HG03095 (cell line): ENCODE data around the gene AGPAT2.

ENCODE experiments used
- ATAC-seq: cut with Tn5 transposase; IDR thresholded peaks from one replicate; pipeline ENCODE4 v1.9.1; 2021; ENCODE audit warnings: moderate library complexity; ENCODE audit not compliant: unreplicated experiment

AGPAT2 gene

DNA sequence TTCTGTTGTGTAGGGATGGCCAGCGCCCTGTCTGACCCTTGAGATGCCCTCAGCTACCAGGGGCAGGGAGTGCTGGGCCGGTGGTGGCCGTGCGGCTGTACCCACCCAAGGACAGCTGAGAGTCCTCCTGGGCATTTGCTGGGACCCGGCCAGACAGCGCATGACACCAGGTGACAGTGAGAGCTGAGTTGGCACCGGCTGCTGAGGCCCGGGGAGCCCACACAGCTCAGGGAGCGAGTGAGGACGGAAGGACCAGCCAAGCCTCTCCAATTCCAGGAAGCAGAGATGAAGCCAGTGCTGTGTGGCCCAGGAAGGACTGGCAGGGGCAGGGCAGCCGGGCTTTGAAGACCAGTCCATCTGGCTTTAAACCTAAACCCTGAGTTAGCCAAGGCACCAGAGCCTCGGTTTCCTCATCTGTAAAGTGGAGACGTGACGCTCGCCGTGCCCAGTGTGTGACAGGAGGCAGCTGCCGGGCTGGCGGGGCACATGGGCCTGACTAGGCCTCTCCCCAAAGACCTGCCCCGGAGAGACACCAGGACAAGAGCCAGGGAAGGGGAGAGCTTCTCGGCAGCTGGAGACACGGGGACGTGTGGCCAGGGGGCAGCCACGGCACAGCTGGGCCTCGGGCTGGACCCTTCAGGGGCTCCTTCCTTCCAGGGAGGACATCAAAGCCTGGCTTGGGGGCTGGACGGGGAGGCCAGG lies 3.0 kb upstream of the AGPAT2 start:
- no peak for ATAC-seq

DNA sequence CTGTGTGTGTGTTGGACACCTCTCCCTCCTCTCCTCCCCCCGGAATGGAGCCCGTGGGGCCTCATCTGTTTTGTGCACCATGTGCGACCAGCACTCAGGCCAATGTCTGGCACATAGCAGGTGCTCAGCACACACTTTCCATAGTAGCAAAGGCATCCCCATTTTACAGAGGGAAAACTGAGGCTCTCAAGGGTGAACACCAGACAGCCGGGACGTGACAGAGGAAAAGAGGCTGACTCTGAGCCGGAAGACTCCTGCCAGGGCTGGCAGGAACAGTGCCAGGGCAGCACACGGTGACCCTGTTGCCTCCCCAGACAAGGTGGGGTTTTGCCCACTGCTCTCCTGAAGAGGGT lies 1.8 kb upstream of the AGPAT2 start:
- no peak for ATAC-seq

DNA sequence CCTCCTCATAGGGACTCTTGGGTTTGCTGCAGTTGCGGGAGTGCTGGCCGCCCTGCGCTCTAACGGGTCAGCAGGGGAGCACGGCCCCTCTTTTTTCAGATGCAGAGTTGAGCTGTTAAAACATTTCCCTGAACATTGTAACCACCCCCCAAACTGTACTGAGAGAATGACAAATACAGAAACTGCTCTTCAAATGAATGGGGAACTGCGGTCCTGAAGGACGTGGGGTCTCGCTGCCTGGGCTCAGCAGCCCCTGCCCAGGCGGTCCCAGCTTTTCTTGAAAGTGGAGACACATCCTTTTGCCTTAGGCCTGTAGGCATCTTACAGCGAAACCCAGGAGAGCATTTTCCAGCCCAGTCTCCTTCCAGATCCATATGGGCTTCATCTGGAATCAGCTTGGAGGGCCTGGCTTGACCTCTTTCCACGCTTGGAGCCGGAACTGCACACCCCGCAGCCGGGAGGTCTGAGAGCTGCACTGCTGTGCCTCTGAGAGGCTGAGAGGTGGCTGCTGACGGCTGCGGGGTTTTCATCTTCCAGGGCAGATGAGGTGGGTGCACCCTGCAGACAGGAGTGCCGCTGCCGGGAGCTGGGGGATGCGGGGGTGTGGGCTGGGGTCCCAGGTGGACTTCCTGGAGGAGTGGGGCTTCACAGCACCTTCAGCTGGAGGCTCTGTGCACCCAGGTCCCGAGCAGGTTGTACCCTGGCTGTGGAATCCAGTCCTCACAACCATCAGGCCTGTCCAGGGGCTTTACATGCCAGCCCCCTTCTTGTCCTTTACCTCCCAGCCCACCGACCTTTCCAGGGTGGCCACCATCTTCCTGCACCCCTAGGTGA lies 1.2 kb upstream of the AGPAT2 start:
- ATAC-seq, result no peak

DNA sequence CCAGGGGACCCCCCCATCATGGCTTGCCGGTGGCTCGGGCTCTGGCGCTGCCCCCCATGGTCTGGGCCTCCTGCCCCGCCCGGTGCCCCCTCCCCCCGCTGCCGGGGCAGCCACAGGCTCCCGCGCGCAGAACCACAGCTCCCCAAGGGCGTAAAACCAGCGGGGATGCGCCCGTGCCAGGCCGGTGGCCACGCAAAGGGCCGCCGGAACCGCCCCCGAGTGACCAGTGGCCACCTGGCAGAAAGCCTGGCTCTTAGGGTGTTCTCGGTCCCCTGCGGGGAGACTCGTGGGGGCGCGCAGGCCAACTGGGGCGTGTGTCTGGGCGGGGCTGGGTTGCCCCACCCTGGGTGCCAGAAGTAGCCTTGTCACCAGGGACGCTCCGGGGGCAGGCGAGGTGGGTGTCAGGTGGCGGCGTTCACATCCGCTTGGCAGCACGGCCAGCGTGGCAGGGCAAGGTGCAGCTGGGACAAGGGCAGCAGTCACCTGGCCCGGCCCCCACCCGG lies 515 bp upstream of the AGPAT2 start:
- no peak for ATAC-seq

GRCh38 chr9:136686534-136686793 lies 793 bp downstream of the AGPAT2 start:
- ATAC-seq, result no peak

DNA sequence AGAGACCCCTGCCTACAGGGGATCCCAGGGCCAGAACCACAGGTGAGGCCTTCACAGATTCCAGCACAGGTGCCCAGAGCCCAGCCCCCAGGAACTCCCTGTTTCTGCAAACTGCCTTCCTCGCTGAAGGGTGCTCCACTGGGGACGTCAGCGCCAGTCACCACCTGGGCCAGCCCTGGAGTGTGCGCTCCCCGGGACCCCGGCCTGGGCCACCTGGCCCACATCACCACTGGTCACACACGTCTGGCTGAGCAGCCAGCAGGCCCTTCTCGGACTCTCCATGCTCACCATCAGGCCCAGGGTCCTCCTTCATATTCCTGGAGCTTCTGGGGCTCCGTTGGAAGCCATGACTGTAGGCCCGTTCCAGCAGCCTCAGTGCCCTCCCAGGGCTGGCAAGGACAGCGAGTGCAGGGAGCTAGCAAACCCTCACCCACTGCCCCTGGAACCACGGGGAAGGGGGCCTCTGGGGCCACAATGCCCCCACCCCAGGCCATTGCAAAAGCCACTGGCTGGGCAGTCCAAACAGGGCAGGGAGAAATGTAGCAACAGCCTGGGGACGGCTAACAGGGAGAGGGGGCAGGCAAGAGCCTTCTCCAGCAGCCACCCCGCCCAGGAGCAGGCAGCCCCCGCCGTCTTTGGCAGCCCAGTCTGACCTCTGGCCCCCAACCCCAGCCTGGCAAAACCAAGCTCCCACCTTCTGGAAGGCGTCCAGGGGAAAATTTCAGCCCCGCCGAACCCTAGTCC lies 1.3 kb downstream of the AGPAT2 start:
- no peak for ATAC-seq

DNA sequence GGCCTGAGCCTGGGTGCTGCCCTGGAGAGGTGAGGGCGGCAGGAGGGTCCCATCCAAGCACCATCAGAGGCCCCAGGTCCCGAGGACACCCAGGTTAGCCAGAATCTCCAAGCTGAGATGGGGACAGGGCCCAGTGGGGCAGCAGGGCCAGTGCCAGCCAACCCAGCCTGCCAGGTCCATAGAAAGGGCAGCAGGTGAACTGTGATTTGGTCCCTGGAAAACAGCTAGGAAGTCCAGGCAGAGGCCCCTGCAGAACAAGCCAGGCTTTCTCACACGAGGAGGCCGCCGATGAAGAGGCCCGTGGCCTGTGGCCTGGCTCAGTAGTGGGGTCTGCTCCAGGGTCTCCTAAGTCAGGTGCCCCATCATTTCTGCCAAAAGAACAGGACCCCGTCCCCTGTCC lies 2.0 kb downstream of the AGPAT2 start:
- no peak for ATAC-seq

DNA sequence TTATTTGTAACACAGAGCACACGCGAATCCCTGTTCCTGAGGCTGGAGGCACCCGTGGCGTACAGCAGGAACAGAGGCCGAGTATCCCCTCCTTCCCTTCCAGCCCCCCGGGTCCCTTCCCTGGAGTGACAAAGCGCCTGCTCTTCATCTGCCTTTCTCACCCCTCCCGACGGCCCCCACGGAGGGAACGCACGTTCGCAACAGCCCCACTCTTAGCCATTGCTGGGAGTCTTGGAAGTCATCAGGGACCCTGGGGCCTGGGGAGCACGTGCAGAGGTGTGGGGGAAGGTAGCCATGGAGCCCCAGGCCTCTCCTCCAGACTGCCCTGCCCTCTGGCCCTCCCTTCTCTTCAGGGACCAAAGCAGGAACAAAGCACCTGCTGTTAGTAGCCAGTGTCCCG lies 2.5 kb downstream of the AGPAT2 start:
- no peak for ATAC-seq

DNA sequence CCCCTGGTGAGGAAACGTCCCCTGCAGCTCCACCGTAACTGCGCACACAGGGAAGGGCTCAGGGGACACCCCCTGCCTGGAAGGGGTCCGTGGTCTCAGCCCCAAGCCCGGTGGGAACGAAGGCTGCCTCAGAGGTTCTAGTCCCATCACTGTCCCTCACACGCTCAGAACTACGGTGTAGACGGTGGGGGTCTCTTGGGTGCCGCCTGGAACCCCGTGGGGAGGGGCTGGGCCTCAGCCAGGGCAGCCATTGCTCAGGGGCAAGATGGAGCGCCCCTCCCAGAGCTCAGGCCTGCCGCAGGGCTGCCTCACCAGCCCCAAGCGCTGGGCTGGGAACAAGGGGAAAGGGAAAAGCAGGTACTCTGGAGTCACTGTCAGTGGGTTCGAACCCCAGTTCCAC lies 2.9 kb downstream of the AGPAT2 start:
- no peak for ATAC-seq

DNA sequence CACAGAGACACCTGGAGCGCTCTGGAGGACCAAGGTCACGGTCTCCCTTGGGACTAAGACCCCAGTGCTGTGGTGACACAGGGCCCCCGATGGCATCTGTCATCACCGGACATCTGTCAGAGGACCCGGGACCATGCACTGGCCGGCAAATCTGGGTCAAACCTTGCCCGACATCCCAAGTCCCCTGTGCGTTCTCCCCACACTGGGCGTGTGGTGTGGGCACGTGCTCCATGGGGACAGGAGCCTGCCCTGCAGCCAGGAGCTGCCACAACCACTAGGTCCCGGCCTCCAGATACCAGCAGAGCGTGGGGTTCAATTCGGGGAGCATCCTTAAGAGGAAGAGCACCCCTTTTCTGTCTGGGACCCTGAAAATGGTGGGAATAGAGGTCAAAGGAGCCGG lies 3.5 kb downstream of the AGPAT2 start:
- no peak for ATAC-seq

- ATAC-seq, result no peak
Measured at GRCh38 chr9:136683173-136683745, 4.0 kb downstream of the AGPAT2 start.

DNA sequence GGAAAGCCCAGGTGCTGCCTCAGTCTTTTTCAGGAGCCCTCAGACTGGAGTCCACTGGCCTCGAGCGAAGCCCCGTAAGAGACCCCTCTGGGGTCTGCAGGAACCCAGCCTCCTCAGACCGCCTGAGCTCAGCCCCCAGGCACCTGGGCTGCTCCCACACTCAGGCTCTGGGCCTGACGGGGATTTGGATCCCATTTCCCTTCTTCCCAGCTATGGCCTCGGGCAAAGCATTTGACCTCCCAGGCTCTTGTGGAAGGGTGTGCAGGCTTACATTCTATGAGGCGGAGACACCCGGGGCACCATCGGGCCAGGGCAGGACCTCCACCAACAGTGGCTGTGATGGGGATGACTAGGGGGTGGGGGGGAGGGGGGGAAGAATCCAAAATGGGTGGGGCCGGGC lies 4.5 kb downstream of the AGPAT2 start:
- ATAC-seq, result no peak

- ATAC-seq, result no peak
Measured at GRCh38 chr9:136681945-136682699, 5.1 kb downstream of the AGPAT2 start.

GRCh38 chr9:136681029-136681428 lies 6.2 kb downstream of the AGPAT2 start:
- no peak for ATAC-seq

- ATAC-seq, result no peak
Measured at GRCh38 chr9:136679431-136679941, 7.8 kb downstream of the AGPAT2 start.

DNA sequence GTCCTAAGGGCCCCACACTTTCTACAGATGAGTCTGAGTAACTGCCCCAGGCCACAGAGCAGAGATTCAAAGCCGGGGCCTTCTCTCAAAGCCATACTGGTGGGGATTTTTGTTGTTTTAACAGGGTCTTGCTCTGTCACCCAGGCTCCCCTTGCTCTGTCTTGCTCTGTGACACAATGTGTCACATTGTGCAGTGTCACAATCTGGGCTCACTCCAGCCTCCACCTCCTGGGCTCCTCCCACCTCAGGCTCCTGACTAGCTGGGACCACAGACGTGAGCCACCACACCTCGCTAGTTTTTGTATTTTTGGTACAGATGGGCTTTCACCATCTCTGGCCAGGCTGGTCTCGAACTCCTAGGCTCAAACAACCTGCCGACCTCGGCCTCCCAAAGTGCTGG lies 8.6 kb downstream of the AGPAT2 start:
- no peak for ATAC-seq

- no peak for ATAC-seq
Measured at GRCh38 chr9:136678034-136678433, 9.2 kb downstream of the AGPAT2 start.

DNA sequence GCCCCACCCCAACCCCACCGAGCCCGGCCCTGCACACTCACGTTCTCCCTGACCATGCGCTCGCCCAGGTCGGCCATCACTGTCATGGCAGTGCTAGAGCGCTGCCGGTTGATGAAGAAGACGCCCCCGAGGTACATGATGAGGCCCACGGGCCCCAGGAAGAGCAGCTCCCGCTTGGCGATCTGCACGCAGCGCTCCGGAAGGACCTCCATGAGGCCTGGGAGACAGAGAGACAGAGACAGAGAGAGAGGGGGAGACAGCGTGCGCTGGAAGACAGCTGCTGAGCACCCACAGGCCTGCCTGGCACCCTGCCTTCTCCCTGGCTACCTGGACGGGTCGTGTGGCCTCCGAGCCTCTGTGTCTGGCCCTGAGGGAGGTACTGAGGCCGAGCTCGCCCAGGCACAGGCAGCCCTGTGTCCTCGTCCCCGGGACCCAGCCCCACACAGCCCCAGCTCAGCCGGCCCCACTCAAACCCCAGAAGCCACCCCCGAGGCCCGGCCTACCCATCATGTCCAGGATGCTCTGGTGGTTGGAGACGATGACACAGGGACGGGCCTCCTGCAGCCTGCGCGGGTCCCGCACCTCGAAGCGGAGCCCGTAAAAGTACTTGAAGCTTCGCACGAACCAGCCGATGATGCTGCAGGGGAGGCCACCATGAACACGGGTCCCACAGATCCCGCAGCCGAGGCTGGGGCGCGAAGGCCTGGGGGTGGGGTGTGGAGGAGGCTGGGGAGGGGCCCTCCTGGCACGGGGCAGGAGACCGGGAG lies 10.2 kb downstream of the AGPAT2 start:
- no peak for ATAC-seq

GRCh38 chr9:136676297-136676794 lies 10.9 kb downstream of the AGPAT2 start:
- no peak for ATAC-seq
